ENCODE data around the gene RETREG1.
"Not testable (repeated sequence)": the region's sequence is repeated elsewhere in the genome, so short reads cannot be mapped to it uniquely, and the experiment has no call there.

The RETREG1 gene

GRCh38 chr5:16661713-16662112 lies 44.9 kb upstream of the RETREG1 start:
- H3K36me3 ChIP-seq (replicated peaks), result peaks cover 28% of the 10 kb centered on the region
- H3K4me3 ChIP-seq (ENCODE audit: low read depth, low read length), result no peak overlapping the region
- no peaks in the 10 kb centered on the region for H3K27me3 ChIP-seq (replicated peaks)
- no peak for DNase-seq
- no peak overlapping the region for H3K27ac ChIP-seq
- in situ Hi-C loops (cut with HindIII; ENCODE audit: low pct_ligation_motif_present, low sequenced_read_pairs), result no loop called here
- no peak for TF ChIP-seq CTCF (IDR thresholded peaks at IDR 0.05; ENCODE audit: low read depth, low read length, missing control alignments)

- in situ Hi-C loops (cut with HindIII; ENCODE audit: low pct_ligation_motif_present, low sequenced_read_pairs), result no loop called here
- no peaks in the 10 kb centered on the region for H3K27me3 ChIP-seq (replicated peaks)
- no peak for TF ChIP-seq CTCF (IDR thresholded peaks at IDR 0.05; ENCODE audit: low read depth, low read length, missing control alignments)
- H3K27ac ChIP-seq, result no peak overlapping the region
- H3K36me3 ChIP-seq (replicated peaks), result peaks cover 20% of the 10 kb centered on the region
- no peak overlapping the region for H3K4me3 ChIP-seq (ENCODE audit: low read depth, low read length)
- no peak for DNase-seq
Measured at GRCh38 chr5:16660982-16661381, 44.2 kb upstream of the RETREG1 start.

- DNase-seq, result no peak
- no peak for TF ChIP-seq CTCF (IDR thresholded peaks at IDR 0.05; ENCODE audit: low read depth, low read length, missing control alignments)
- Histone ChIP-seq H3K4me3 (ENCODE audit: low read depth, low read length) (no peak overlapping the region), H3K27me3 (replicated peaks) (no peaks in the 10 kb centered on the region), H3K36me3 (replicated peaks) (peaks cover 11% of the 10 kb centered on the region), H3K27ac (no peak overlapping the region)
- in situ Hi-C loops (cut with HindIII; ENCODE audit: low pct_ligation_motif_present, low sequenced_read_pairs), result no loop called here
Measured at GRCh38 chr5:16659536-16659935, 42.7 kb upstream of the RETREG1 start.

- H3K4me3 ChIP-seq (ENCODE audit: low read depth, low read length), result no peak overlapping the region
- DNase-seq, result no peak
- no peaks in the 10 kb centered on the region for H3K36me3 ChIP-seq (replicated peaks)
- no peak overlapping the region for H3K27ac ChIP-seq
- in situ Hi-C loops (cut with HindIII; ENCODE audit: low pct_ligation_motif_present, low sequenced_read_pairs), result no loop called here
- no peaks in the 10 kb centered on the region for H3K27me3 ChIP-seq (replicated peaks)
- no peak for TF ChIP-seq CTCF (IDR thresholded peaks at IDR 0.05; ENCODE audit: low read depth, low read length, missing control alignments)
Measured at GRCh38 chr5:16656561-16657191, 39.9 kb upstream of the RETREG1 start.

- TF ChIP-seq CTCF (IDR thresholded peaks at IDR 0.05; ENCODE audit: low read depth, low read length, missing control alignments), result no peak
- H3K4me3 ChIP-seq (ENCODE audit: low read depth, low read length), result no peak overlapping the region
- no peak for DNase-seq
- no peak overlapping the region for H3K27ac ChIP-seq
- in situ Hi-C loops (cut with HindIII; ENCODE audit: low pct_ligation_motif_present, low sequenced_read_pairs), result no loop called here
- H3K36me3 ChIP-seq (replicated peaks), result no peaks in the 10 kb centered on the region
- H3K27me3 ChIP-seq (replicated peaks), result no peaks in the 10 kb centered on the region
Measured at GRCh38 chr5:16654647-16655334, 38.0 kb upstream of the RETREG1 start.

- H3K27me3 ChIP-seq (replicated peaks); H3K36me3 ChIP-seq (replicated peaks); DNase-seq; in situ Hi-C loops (cut with HindIII; ENCODE audit: low pct_ligation_motif_present, low sequenced_read_pairs); H3K27ac ChIP-seq; H3K4me3 ChIP-seq (ENCODE audit: low read depth, low read length): not testable (repeated sequence)
Measured at GRCh38 chr5:16648739-16649138, 31.9 kb upstream of the RETREG1 start.
